SW 1271 (cell line): Measurements from ENCODE around the gene C5.
"Not testable (repeated sequence)": the region's sequence is repeated elsewhere in the genome, so short reads cannot be mapped to it uniquely, and the experiment has no call there.

Source experiments
- DNase-seq, 2 experiments: peaks; one replicate each; lab custom pipeline; 2025; lab: John Stamatoyannopoulos, UW

C5 gene

DNA sequence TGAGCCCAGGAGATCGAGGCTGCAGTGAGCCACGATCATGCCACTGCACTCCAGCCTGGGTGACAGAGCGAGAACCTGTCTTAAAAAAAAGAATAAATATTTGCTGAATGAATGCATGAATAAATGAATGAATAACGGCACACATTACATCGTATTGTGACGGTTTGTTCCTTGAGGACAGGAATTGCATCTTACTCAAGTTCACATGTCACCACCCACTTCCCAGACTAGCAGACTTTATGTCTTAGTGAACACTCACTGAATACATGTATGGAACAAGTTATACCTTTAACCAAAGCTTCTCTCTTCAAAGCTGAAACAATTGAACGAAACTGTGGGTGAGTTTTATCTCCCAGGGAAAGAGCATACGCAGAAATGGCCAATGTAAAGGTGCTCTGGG, 70.3 kb downstream of the C5 start:
- DNase-seq = no peak

GRCh38 chr9:120978987-120979386, 71.1 kb downstream of the C5 start:
- DNase-seq = no peak

GRCh38 chr9:120977321-120977720, 72.8 kb downstream of the C5 start:
- no peak for DNase-seq

DNA sequence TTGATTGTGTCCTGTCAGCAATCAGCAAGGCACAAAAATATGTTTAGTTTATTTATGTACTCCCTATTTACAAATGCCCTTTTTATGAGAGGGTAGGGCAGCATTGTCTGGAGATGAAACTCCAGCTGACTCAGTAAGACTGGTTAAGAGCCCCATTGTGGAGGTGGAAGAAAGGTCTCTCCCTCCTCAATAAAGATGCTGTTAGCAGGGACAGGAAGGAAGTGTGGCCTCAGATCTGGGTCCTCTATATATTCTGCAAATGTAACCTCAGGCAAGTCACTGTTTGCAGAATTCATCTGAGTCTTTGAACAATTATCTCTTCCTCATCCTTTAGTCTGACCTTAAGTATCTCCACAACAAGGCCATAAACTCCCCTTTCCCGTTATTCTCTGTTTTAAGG, 75.2 kb downstream of the C5 start:
- DNase-seq = no peak

DNA sequence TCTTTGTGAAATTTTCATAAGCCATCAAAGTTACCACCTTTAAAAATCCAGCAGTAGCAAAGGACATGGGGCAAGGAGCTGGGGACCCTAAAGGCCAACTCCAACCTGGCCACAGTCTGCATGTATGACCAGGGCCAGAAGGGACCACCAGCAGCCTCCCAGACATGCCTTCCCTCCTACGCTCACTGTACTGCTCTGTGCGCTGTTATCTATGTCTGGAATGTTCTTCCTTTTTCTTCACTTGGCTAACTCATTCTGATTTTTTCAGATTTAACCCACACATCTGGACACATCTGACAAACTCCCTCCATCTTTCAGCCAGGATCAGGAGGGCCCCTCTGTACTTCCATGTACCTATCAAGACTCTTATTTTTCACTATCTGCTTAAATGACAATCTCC, 75.9 kb downstream of the C5 start:
- DNase-seq = no peak

- no peak for DNase-seq
These were observed 78.1 kb downstream of the C5 start for GRCh38 chr9:120971938-120972337.

- not testable (repeated sequence) for DNase-seq
These were observed 78.6 kb downstream of the C5 start for GRCh38 chr9:120971471-120971870.

GRCh38 chr9:120970244-120970643, 79.8 kb downstream of the C5 start:
- DNase-seq = no peak

DNA sequence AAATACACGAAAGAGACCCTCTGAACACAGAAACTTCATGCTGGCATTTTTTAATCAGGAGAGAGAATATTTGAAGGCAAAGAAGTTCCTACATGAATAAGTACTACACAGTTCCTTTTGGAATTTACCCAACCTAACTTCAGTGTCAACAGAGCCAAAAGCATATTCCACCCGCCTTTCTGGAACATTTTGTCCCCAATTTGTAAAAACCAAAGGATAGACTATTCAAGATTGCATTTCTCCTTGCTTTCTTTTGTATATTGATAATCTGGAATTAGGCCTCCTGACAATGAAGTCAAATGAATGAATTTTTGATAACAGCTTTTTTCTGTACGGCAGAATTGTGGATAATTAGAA, 84.1 kb downstream of the C5 start:
- DNase-seq = no peak

DNA sequence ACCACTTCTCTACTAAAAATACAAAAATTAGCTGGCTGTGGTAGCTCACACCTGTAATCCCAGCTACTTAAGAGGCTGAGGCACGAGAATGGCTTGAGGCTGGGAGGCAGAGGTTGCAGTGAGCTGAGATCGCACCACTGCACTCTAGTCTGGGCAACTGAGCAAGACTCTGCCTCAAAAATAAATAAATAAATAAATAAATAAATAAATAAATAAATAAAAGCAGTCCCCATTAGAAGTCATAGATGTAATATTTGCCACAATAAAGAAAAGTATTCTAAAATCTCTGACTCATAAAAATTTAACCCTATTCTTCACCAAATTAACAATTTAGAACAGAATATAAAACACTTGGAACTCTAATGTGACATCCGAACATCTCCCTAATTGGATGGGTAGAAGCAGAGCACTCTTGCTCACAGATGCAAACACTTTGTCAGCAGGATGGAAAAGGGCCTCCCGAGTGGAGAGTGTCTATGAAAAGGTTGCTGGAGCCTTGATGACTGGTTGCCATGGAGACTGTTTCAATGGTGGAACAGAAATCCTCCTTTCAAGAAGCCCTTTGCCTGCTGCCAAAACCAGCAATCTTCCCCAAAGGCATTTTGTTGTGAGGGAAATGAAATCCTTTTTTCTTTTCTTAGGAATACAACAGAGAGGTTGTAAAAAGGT, 84.6 kb downstream of the C5 start:
- no peak for DNase-seq

GRCh38 chr9:120961936-120962335, 88.1 kb downstream of the C5 start:
- DNase-seq = no peak

DNA sequence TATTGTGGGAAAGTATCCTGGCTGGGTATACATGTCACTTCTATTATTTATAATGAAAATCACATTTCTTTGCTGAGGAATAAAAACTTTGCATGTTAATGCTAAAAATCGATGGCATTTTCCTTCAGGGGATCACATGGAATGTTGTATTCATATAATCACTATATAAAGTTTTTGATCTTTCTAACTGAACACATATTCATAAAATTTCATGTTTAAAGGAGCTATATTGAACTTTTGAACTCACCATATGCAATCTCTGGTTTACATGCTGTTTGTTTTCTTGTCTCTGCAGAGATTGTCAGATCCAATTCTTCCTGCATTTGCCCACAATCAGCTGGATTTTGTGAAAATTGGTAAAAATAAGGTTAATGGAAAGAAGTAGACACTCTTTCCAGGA, 90.1 kb downstream of the C5 start:
- DNase-seq = no peak

DNA sequence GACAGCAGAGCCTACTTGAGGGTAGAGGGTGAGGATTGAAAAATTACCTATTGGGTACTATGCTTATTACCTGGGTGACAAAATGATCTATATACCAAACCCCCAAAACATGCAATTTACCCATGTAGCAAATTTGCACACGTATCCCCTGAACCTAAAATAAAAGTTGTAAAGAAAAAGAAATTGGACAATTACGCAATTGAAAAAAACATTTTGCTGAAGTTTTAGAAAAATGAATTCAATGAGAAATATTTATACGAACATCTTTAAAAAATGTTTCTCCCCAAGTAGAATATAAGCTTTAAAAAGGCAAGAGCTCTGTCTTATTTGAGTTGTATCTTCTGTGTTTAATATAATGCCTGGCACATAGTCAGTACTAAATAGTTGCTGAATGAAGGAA, 93.2 kb downstream of the C5 start:
- DNase-seq = no peak

DNA sequence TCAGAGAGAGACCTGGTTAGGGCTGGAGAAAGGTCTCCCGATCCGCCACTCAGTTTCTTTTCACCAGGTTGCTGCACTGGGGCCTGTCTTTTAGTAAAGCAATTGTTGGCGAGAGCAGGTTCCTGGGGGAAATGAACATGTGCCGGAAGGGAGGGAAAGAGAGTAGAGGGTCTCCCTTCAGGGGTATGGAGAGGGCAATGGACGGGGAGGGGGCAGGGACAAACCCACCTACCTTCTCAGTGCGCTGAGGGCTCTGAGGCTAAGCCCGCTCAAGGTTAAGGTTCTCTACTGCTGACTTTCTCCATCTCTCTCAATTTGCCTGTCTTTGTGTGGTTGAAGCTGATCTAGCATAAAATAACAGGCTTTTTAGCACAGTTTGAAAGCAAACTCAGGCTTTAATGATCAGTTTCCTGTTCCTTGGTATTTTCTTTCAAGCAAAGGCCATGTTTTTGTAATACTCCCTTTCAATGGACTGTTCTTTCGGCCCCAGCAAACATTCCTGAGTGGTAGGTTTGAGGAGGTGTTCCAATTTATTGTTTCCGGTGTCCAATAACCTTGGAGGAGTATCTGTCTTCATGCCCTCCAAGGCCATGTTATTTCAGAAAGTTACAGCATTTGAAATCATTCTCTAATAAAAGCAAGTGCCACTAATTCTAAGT, 98.0 kb downstream of the C5 start:
- no peak for DNase-seq

DNA sequence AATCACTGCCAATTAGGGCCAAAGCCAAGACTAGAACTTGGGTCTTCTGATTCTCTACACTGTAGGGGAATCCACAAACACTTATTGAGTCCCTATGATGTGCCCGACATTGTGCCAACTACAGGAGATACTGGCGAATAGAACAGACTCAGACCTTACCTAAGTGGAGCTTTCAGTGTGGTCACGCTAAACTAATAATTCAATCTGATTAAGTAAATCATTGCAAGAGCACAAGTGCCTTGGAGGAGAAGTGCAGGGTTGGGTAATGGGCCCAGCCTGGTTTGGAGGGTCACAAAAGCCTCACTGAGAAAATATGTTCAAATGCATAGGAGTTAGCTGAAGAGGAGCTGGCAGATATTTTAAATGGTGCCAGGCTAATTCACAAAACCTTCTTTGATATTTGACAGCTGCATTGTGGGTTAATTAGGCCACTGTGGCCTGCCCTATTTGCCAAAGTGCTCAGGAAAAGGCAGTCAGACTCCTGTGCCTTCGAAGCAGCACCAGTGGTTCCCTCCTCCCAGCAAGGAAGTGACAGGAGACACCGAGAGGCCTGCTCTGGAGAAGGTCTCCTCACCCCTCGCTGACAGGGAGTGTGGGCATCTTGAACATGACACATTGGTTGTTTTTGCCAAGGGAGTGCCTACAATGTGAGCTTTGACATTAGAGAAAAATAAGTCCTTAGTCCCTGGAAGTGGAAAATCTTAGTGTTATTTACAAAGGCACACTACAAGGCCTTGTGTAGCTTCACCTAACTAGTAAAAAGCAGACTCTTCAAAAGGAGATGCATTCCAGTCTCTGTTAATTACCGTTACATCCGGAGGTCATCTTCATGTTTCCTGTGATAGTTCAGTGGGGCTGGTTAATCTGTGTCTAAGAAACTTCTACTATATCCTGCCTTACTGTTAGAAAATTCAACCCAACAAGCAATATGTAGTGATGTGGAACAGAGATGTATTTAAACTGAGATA, 99.4 kb downstream of the C5 start:
- DNase-seq = no peak

- no peak for DNase-seq
These were observed 100.8 kb downstream of the C5 start for GRCh38 chr9:120949290-120949689.

DNA sequence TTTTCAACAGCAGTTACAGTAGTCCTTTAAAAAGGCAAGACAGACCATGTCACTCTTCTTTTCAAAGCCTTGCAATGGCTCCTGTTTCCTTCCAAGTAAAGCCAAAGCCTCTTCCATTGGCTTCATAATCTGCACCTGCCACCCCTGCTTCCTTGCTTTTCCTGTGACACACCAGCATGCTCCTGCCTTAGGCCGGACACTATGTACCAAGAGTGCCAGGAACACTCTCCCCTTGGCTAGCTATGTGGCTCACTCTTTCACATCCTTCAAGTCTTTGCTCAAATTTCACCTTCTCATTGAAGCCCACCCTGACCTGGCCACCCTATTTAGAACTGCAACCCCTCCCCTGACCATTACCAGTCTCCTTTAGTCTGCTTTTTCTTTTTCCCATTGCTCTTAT, 101.3 kb downstream of the C5 start:
- no peak for DNase-seq

GRCh38 chr9:120947222-120947621, 102.9 kb downstream of the C5 start:
- no peak for DNase-seq

DNA sequence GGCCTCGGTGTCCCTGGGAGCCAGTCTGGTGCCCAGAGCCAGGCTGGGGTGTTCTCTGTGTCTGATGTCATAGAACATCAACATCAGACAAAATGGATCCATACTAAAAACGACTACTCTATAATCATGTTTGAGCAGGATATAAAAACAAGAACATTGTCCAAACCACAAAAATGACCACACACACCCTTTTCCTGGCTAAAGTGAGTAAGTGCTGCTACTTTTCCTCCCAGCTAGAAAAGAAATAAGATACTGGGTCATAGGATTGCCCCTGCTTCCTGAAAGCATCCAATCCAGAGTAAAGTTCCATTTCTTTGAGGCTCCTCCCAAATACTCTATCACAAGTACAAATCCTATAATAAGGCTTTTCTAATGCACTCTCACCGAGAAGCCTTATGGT, 103.8 kb downstream of the C5 start:
- DNase-seq = no peak

DNA sequence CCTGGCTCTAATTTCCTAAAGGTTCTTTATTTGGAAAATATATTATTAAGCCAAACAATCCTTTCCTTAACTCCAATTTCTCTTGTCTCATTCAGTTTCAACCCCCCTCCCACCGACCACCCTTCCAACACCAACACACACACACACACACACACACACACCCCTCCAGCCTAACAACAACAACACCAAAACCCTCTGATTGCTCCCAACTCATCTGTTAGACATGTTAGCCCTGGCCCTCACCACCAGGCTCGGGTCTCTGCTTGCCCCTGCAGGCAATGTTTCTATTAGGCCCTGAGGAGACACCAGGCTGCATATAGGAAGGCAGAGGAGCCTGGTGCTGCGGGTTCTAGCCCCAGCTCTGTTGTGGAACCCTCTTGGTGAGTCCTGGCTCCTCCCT, 105.1 kb downstream of the C5 start:
- DNase-seq = no peak

DNA sequence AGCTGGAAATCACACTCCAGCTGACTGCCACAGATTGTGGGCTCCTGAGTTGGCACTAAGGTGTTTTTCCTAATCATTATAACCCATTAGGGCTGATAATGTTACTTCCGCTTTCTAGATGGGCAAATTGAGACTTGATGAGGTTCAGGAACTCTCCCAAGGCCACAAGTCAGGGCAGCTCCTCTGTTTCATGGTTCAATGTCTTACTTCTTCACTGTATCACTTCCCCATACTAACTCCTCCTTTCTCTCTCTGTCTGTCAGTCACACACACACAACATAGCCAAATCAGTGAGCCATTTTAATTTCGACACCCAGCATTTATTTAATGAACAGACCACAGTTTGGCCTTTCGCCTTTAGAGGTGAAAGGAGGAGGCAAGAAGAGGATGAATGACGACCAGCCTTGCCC, 105.6 kb downstream of the C5 start:
- DNase-seq = no peak

DNA sequence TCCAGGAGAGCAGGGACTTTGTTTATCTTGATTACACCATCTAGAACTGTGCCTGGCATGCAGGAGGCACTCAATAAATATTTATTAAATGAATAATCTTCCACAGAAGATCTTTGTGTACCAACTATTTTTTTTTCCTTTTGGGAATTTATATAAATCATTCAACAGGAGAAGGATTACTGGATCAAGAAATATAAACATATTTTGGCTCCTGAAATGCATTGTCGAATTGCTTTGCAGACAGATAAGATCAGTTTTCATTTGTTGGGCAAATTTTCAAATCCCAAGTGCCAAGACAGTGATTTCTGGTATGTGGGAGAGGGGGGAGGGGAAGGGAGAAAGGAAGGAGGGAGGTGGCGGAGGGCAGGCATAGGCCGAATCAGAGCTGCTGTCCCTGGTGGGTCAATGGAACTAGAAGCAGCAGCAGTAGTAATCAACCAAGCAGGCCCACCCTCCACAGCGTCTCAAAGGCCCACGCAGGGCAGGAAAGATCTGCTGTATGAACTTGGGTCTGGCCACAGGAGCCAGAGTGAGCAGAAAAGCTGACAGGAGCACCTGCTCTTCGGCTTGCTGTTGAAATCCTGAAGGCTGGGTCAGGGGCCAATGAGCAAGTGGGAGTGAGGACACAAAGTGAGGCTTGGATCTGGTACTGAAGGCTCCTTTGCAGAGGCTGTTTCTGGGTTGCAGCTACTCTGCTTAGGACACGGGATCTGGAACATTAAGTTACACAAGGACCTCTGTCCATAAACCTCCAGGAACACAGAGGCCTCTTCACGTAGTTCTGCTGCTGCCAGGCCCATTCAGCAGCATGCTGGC, 107.7 kb downstream of the C5 start:
- no peak for DNase-seq
